Measurements from ENCODE around the gene ST6GALNAC1. TPM values are rescaled to one million over a fixed set of nuclear protein-coding genes. Genes with fewer than 3 reads are reported as not detected.

ST6GALNAC1 gene
- total RNA-seq, 2 experiments from 2014 or later = not detected

- ChIA-PET POLR2A (no interaction called here), CTCF (interaction anchor here (1.1 kb wide), 1 partner anchor 185 kb away, joined by 3 read pairs; no protein-coding TSS in a partner anchor)
These were observed 34.8 kb upstream of the ST6GALNAC1 start for GRCh38 chr17:76678330-76678729.

GRCh38 chr17:76677406-76677805, 33.8 kb upstream of the ST6GALNAC1 start:
- ChIA-PET CTCF (no interaction called here), POLR2A (no interaction called here)

GRCh38 chr17:76676629-76677028, 33.1 kb upstream of the ST6GALNAC1 start:
- ChIA-PET POLR2A (no interaction called here), CTCF (no interaction called here)

- POLR2A ChIA-PET = interaction anchor here (0.7 kb wide), 1 partner anchor 530 kb away, joined by 3 read pairs; no protein-coding TSS in a partner anchor
- CTCF ChIA-PET = interaction anchor here (0.6 to 1.2 kb wide), 2 partner anchors 36 to 467 kb away, joined by 4 read pairs; no protein-coding TSS in a partner anchor
These were observed 32.1 kb upstream of the ST6GALNAC1 start for GRCh38 chr17:76675648-76676047.

- ChIA-PET CTCF (interaction anchor here (1.2 kb wide), 1 partner anchor 37 kb away, joined by 4 read pairs; no protein-coding TSS in a partner anchor), POLR2A (no interaction called here)
These were observed 31.0 kb upstream of the ST6GALNAC1 start for GRCh38 chr17:76674600-76674999.

GRCh38 chr17:76673729-76674128, 30.2 kb upstream of the ST6GALNAC1 start:
- ChIA-PET CTCF (no interaction called here), POLR2A (no interaction called here)

- POLR2A ChIA-PET = no interaction called here
- CTCF ChIA-PET = no interaction called here
These were observed 29.3 kb upstream of the ST6GALNAC1 start for GRCh38 chr17:76672892-76673291.

- ChIA-PET POLR2A (interaction anchor here (1.5 kb wide), 1 partner anchor 115 kb away, joined by 11 read pairs; no protein-coding TSS in a partner anchor), CTCF (interaction anchor here (0.9 to 2.4 kb wide), 5 partner anchors 9 to 115 kb away, joined by 3 to 11 read pairs (median 3); no protein-coding TSS in a partner anchor)
These were observed 28.8 kb upstream of the ST6GALNAC1 start for GRCh38 chr17:76672270-76672851.

- CTCF ChIA-PET = interaction anchor here (0.9 to 2.4 kb wide), 6 partner anchors 9 to 115 kb away, joined by 3 to 11 read pairs (median 4); no protein-coding TSS in a partner anchor
- POLR2A ChIA-PET = interaction anchor here (0.7 to 1.5 kb wide), 3 partner anchors 115 to 126 kb away, joined by 3 to 11 read pairs (median 5); no protein-coding TSS in a partner anchor
These were observed 28.3 kb upstream of the ST6GALNAC1 start for GRCh38 chr17:76671912-76672262.

- POLR2A ChIA-PET = interaction anchor here (0.7 to 1.5 kb wide), 3 partner anchors 114 to 126 kb away, joined by 3 to 11 read pairs (median 5); no protein-coding TSS in a partner anchor
- CTCF ChIA-PET = interaction anchor here (0.5 to 2.4 kb wide), 8 partner anchors 9 to 1327 kb away, joined by 3 to 11 read pairs (median 3); no protein-coding TSS in a partner anchor
These were observed 27.8 kb upstream of the ST6GALNAC1 start for GRCh38 chr17:76671123-76671911.

GRCh38 chr17:76670718-76671122, 27.2 kb upstream of the ST6GALNAC1 start:
- ChIA-PET POLR2A (interaction anchor here (1.0 kb wide), 1 partner anchor 125 kb away, joined by 3 read pairs; no protein-coding TSS in a partner anchor), CTCF (interaction anchor here (0.7 to 2.4 kb wide), 5 partner anchors 9 to 70 kb away, joined by 3 to 11 read pairs (median 3); no protein-coding TSS in a partner anchor)

- POLR2A ChIA-PET = no interaction called here
- CTCF ChIA-PET = interaction anchor here (1.3 to 2.4 kb wide), 2 partner anchors 11 to 69 kb away, joined by 3 to 11 read pairs; no protein-coding TSS in a partner anchor
These were observed 26.6 kb upstream of the ST6GALNAC1 start for GRCh38 chr17:76670020-76670717.

- ChIA-PET POLR2A (no interaction called here), CTCF (interaction anchor here (0.6 kb wide), 2 partner anchors 315 to 495 kb away, joined by 3 read pairs; no protein-coding TSS in a partner anchor)
These were observed 24.4 kb upstream of the ST6GALNAC1 start for GRCh38 chr17:76667786-76668453.

- ChIA-PET POLR2A (no interaction called here), CTCF (interaction anchor here (0.6 kb wide), 1 partner anchor 315 kb away, joined by 3 read pairs; no protein-coding TSS in a partner anchor)
These were observed 23.9 kb upstream of the ST6GALNAC1 start for GRCh38 chr17:76667491-76667755.

- ChIA-PET POLR2A (no interaction called here), CTCF (interaction anchor here (2.4 kb wide), 1 partner anchor 21 kb away, joined by 5 read pairs; no protein-coding TSS in a partner anchor)
These were observed 17.1 kb upstream of the ST6GALNAC1 start for GRCh38 chr17:76660656-76661042.

GRCh38 chr17:76659928-76660655, 16.5 kb upstream of the ST6GALNAC1 start:
- CTCF ChIA-PET = no interaction called here
- POLR2A ChIA-PET = no interaction called here

- CTCF ChIA-PET = interaction anchor here (0.6 to 1.0 kb wide), 3 partner anchors 24 to 820 kb away, joined by 3 to 5 read pairs (median 3); no protein-coding TSS in a partner anchor
- POLR2A ChIA-PET = no interaction called here
These were observed 14.7 kb upstream of the ST6GALNAC1 start for GRCh38 chr17:76658242-76658662.

- ChIA-PET POLR2A (no interaction called here), CTCF (interaction anchor here (0.6 to 2.4 kb wide), 4 partner anchors 24 to 821 kb away, joined by 3 to 6 read pairs (median 4); no protein-coding TSS in a partner anchor)
These were observed 14.1 kb upstream of the ST6GALNAC1 start for GRCh38 chr17:76657505-76658241.
